NCI-H1436 (cell line): ENCODE measurements around the gene PAX4.
A peak's percentile ranks its signal among the peaks of the same experiment; 100 is the strongest.

Source experiments
- DNase-seq: peaks from one replicate; lab custom pipeline; 2025; lab: John Stamatoyannopoulos, UW

Gene PAX4

GRCh38 chr7:127618042-127618441 is at the start of gene PAX4:
PAX4 (minus strand) TSS chr7:127618142; CDS start chr7:127615928, 2,214 bp downstream.
- DNase-seq, result no peak

GRCh38 chr7:127667017-127667670 is 49.2 kb upstream of the PAX4 start:
- no peak for DNase-seq

GRCh38 chr7:127666602-127667001 is 48.7 kb upstream of the PAX4 start:
- no peak for DNase-seq

- no peak for DNase-seq
Measured at GRCh38 chr7:127665922-127666321, 48.0 kb upstream of the PAX4 start.

GRCh38 chr7:127658970-127659630 is 41.2 kb upstream of the PAX4 start:
- DNase-seq, result no peak

- DNase-seq, result no peak
Measured at GRCh38 chr7:127657500-127657899, 39.6 kb upstream of the PAX4 start.

- DNase-seq, result no peak
Measured at GRCh38 chr7:127655720-127656119, 37.8 kb upstream of the PAX4 start.

GRCh38 chr7:127654404-127655394 is 36.8 kb upstream of the PAX4 start:
- DNase-seq, result no peak

- no peak for DNase-seq
Measured at GRCh38 chr7:127653396-127653795, 35.5 kb upstream of the PAX4 start.

- DNase-seq, result no peak
Measured at GRCh38 chr7:127652333-127653248, 34.6 kb upstream of the PAX4 start.

- peak; percentile 97 for DNase-seq
Measured at GRCh38 chr7:127651556-127652332, 33.8 kb upstream of the PAX4 start, which contains the start of gene SND1. SND1 (plus strand) TSS chr7:127652194; CDS start chr7:127652374, 180 bp downstream.

- no peak for DNase-seq
Measured at GRCh38 chr7:127650847-127651555, 33.1 kb upstream of the PAX4 start.

GRCh38 chr7:127648986-127649385 is 31.0 kb upstream of the PAX4 start:
- DNase-seq, result no peak

- DNase-seq, result no peak
Measured at GRCh38 chr7:127647636-127648035, 29.7 kb upstream of the PAX4 start.

- no peak for DNase-seq
Measured at GRCh38 chr7:127644484-127644883, 26.5 kb upstream of the PAX4 start.

- DNase-seq, result no peak
Measured at GRCh38 chr7:127638197-127638596, 20.3 kb upstream of the PAX4 start.

GRCh38 chr7:127635659-127636285 is 17.8 kb upstream of the PAX4 start:
- no peak for DNase-seq

GRCh38 chr7:127632276-127632910 is 14.5 kb upstream of the PAX4 start:
- no peak for DNase-seq

GRCh38 chr7:127629268-127629854 is 11.4 kb upstream of the PAX4 start:
- DNase-seq, result peak; percentile 47
